Activated CD4-positive, alpha-beta T cell treated with anti-CD3 and anti-CD28 coated beads, Interleukin-2, Interleukin-4, amounts not matched to agents 100 ng/mL and 50 ng/mL, durations not matched to agents 16 hours and 8 hours (primary cell): ENCODE data around the gene TADA2B.
"Not testable (repeated sequence)": the region's sequence is repeated elsewhere in the genome, so short reads cannot be mapped to it uniquely, and the experiment has no call there.

Experiments
- DNase-seq: peaks from one replicate; pipeline ENCODE4 v3.0.0-alpha.2; 2020; ENCODE audit warnings: low spot score

The TADA2B gene

GRCh38 chr4:7060346-7061150 lies 17.4 kb downstream of the TADA2B start:
- DNase-seq = no peak

GRCh38 chr4:7061815-7062214 lies 18.6 kb downstream of the TADA2B start:
- DNase-seq = no peak

- DNase-seq = no peak
These were observed 19.6 kb downstream of the TADA2B start for GRCh38 chr4:7062816-7063215.

- DNase-seq = no peak
These were observed 20.2 kb downstream of the TADA2B start for GRCh38 chr4:7063362-7063761.

- no peak for DNase-seq
These were observed 22.8 kb downstream of the TADA2B start for GRCh38 chr4:7066006-7066405.

- DNase-seq = no peak
These were observed 23.3 kb downstream of the TADA2B start for GRCh38 chr4:7066493-7066892.

- no peak for DNase-seq
These were observed 23.9 kb downstream of the TADA2B start for GRCh38 chr4:7067126-7067451.

- DNase-seq = peak; percentile 100
These were observed 24.5 kb downstream of the TADA2B start, which contains the start of gene GRPEL1 for GRCh38 chr4:7067452-7068278. Gene GRPEL1 (minus strand): TSS chr4:7068064. CDS start chr4:7068032, 32 bp downstream.

- DNase-seq = no peak
These were observed 25.2 kb downstream of the TADA2B start for GRCh38 chr4:7068279-7068842.

- DNase-seq = no peak
These were observed 25.7 kb downstream of the TADA2B start for GRCh38 chr4:7068883-7069282.

- peak; percentile 90 for DNase-seq
These were observed 27.7 kb downstream of the TADA2B start for GRCh38 chr4:7070729-7071511.

GRCh38 chr4:7073059-7073458 lies 29.9 kb downstream of the TADA2B start:
- DNase-seq = no peak

- peak; percentile 57 for DNase-seq
These were observed 30.6 kb downstream of the TADA2B start for GRCh38 chr4:7073526-7074390.

- DNase-seq = no peak
These were observed 31.3 kb downstream of the TADA2B start for GRCh38 chr4:7074426-7074825.

GRCh38 chr4:7075962-7076695 lies 33.0 kb downstream of the TADA2B start:
- DNase-seq = no peak

GRCh38 chr4:7076696-7077082 lies 33.5 kb downstream of the TADA2B start:
- DNase-seq = no peak

- DNase-seq = no peak
These were observed 34.2 kb downstream of the TADA2B start for GRCh38 chr4:7077371-7077770.

- no peak for DNase-seq
These were observed 34.9 kb downstream of the TADA2B start for GRCh38 chr4:7078025-7078424.

- not testable (repeated sequence) for DNase-seq
These were observed 36.3 kb downstream of the TADA2B start for GRCh38 chr4:7079483-7079882.

GRCh38 chr4:7079909-7080308 lies 36.7 kb downstream of the TADA2B start:
- not testable (repeated sequence) for DNase-seq
